Measurements from ENCODE around the gene APOM.

The APOM gene

GRCh38 chr6:31692886-31693285, 37.2 kb downstream of the APOM start:
- no peak for DNase-seq (ENCODE audit: low read depth)
- H3K4me3 ChIP-seq (ENCODE audit: control insufficient read depth, low read depth, low read length) = no peak overlapping the region
- no peak for TF ChIP-seq CTCF (conservative IDR thresholded peaks at IDR 0.05; ENCODE audit: control insufficient read depth, insufficient read depth, low read depth, low read length)

GRCh38 chr6:31693535-31693934, 37.8 kb downstream of the APOM start:
- no peak for TF ChIP-seq CTCF (conservative IDR thresholded peaks at IDR 0.05; ENCODE audit: control insufficient read depth, insufficient read depth, low read depth, low read length)
- DNase-seq (ENCODE audit: low read depth) = no peak

GRCh38 chr6:31697555-31697954, 41.9 kb downstream of the APOM start:
- no peak for TF ChIP-seq CTCF (conservative IDR thresholded peaks at IDR 0.05; ENCODE audit: control insufficient read depth, insufficient read depth, low read depth, low read length)
- no peak overlapping the region for H3K4me3 ChIP-seq (ENCODE audit: control insufficient read depth, low read depth, low read length)
- no peak for DNase-seq (ENCODE audit: low read depth)

More at GRCh38 chr6:31693535-31693934, 37.8 kb downstream of the APOM start:
- H3K4me3 ChIP-seq (ENCODE audit: control insufficient read depth, low read depth, low read length) = no peak overlapping the region

- no peak for DNase-seq (ENCODE audit: low read depth)
- no peak overlapping the region for H3K4me3 ChIP-seq (ENCODE audit: control insufficient read depth, low read depth, low read length)
- no peak for TF ChIP-seq CTCF (conservative IDR thresholded peaks at IDR 0.05; ENCODE audit: control insufficient read depth, insufficient read depth, low read depth, low read length)
These were observed 45.2 kb downstream of the APOM start for GRCh38 chr6:31700740-31701401.

- DNase-seq (ENCODE audit: low read depth) = peak; percentile 40
- peak overlapping the region; percentile 94 for H3K4me3 ChIP-seq (ENCODE audit: control insufficient read depth, low read depth, low read length)
- TF ChIP-seq CTCF (conservative IDR thresholded peaks at IDR 0.05; ENCODE audit: control insufficient read depth, insufficient read depth, low read depth, low read length) = no peak
These were observed 46.1 kb downstream of the APOM start for GRCh38 chr6:31701666-31702404.

GRCh38 chr6:31702405-31702818, 46.7 kb downstream of the APOM start:
- DNase-seq (ENCODE audit: low read depth) = no peak
- H3K4me3 ChIP-seq (ENCODE audit: control insufficient read depth, low read depth, low read length) = peak overlapping the region; percentile 94
- no peak for TF ChIP-seq CTCF (conservative IDR thresholded peaks at IDR 0.05; ENCODE audit: control insufficient read depth, insufficient read depth, low read depth, low read length)

Data from fibroblast of mammary gland (primary cell).